H1 (cell line): Measurements from ENCODE around the gene SLX4. TPM values are rescaled to one million over a fixed set of nuclear protein-coding genes. Genes with fewer than 3 reads are reported as not detected.

Experiments used
- JUN ChIP-seq: IDR thresholded peaks from 2 replicates; pipeline ENCODE4 v1.6.1; 2011; ENCODE audit warnings: low read depth, mild to moderate bottlenecking, improper control_type of control experiment, low read length
- polyA plus RNA-seq, 7 experiments: library from polyadenylated mRNA; depleted of rRNA in 3 of 7; stranded (reverse) in 5 of 7; unstranded in 2 of 7; fragments of >200 nt in 5 of 7; fragments of 200-250 nt in 2 of 7; gene quantifications; 1 replicate in 5 of 7; 2 replicates in 1 of 7; 4 replicates in 1 of 7; pipeline versions ENCODE4 v1.2.1 to v1.2.3, GENCODE V29; 2011 to 2013; ENCODE audit warnings: missing spikeins in 2 of 7, mixed read lengths in 2 of 7
- total RNA-seq: library from RNA; stranded (reverse); fragmentation: NEBNext Ultra II Directional; extraction: Animal tissue kit (Norgen Biotek cat#: 25700); gene quantifications from 2 replicates; pipeline ENCODE4 v1.2.1, GENCODE V29; 2021
- TF ChIP-seq, protein P1 (sequence below): IDR thresholded peaks from 2 replicates; pipeline ENCODE4 v1.6.1; 2012; ENCODE audit warnings: inconsistent platforms

Gene SLX4
- total and polyA plus RNA-seq, 2 of the 8 experiments (the other 6 are each of a cell fraction or from before 2014, with no cell fraction given) = 4.4 to 11.4 TPM

DNA sequence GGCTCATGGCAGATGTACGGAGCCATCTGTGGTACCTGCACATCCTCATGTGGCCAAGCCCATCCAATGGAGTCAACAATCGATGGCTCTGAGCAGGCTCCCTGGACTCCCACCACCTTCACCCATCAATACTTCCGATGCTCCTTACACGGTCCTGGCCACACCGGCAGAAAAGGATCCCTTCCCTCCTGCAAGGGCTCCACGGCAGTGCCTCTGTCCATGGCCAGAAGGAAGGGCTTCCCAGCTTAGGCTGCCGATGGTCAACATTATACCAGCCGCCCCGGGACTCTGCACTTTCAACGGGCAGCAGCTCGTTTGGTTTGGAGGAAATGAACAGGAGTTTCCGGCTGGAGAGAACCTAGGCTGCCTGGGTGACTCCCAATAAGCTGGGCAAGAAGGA, 13.2 kb downstream of the SLX4 start (continued):
- TF ChIP-seq, protein P1, sequence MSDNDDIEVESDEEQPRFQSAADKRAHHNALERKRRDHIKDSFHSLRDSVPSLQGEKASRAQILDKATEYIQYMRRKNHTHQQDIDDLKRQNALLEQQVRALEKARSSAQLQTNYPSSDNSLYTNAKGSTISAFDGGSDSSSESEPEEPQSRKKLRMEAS = no peak
- TF ChIP-seq JUN = no peak
